Muscle of leg (tissue), 11 donors: Measurements from ENCODE around the gene KIAA1328. TPM values are rescaled to one million over a fixed set of nuclear protein-coding genes. Genes with fewer than 3 reads are reported as not detected.

Experiments used
- DNase-seq: peaks from one replicate; pipeline ENCODE4 v3.0.0; 2013
- H3K27ac ChIP-seq: one replicate; pipeline ENCODE4 v1.5.1; 2013; ENCODE audit warnings: mild to moderate bottlenecking, low read length, control low read depth
- H3K27me3 ChIP-seq: one replicate; pipeline ENCODE4 v1.6.1; 2013; ENCODE audit warnings: low read length; ENCODE audit not compliant: control insufficient read depth, insufficient read depth
- H3K36me3 ChIP-seq: one replicate; pipeline ENCODE4 v1.6.1; 2013; ENCODE audit warnings: low read length; ENCODE audit not compliant: control insufficient read depth, insufficient read depth
- H3K4me1 ChIP-seq: one replicate; pipeline ENCODE4 v1.6.1; 2013; ENCODE audit warnings: low read length; ENCODE audit not compliant: control insufficient read depth, insufficient read depth
- H3K4me3 ChIP-seq: one replicate; pipeline ENCODE4 v1.5.1; 2013; ENCODE audit warnings: low read length, control low read depth
- H3K9me3 ChIP-seq: replicated peaks from 2 replicates; pipeline ENCODE4 v1.6.1; 2013; ENCODE audit warnings: low read depth, low read length; ENCODE audit not compliant: control insufficient read depth
- WGBS: methylation state at CpG from one replicate; pipeline ENCODE4 v1.1.5; 2013; ENCODE audit warnings: missing lambda C conversion rate; ENCODE audit not compliant: insufficient coverage; 5-methylcytosine and 5-hydroxymethylcytosine counted together
- polyA plus RNA-seq, 8 donors: library from polyadenylated mRNA; unstranded; fragments of 120-200 nt; gene quantifications; one replicate each; pipeline versions ENCODE4 v1.2.1 to v1.2.3, GENCODE V29; 2013; ENCODE audit warnings: inconsistent platforms in 1 of 8, low replicate concordance in 1 of 8; ENCODE audit not compliant: insufficient read length in 8 of 8, insufficient read depth in 1 of 8
- total RNA-seq: library from RNA; stranded (reverse); fragments of 120-200 nt; gene quantifications from one replicate; pipeline ENCODE4 v1.2.4, GENCODE V29; 2013

KIAA1328 gene
- total and polyA plus RNA-seq, 9 donors: 5.3 to 11.4 (median 6.1) TPM

GRCh38 chr18:37065254-37065653, 236.3 kb downstream of the KIAA1328 start:
- Histone ChIP-seq H3K9me3 (no peaks in the 10 kb centered on the region), H3K4me3 (no peak overlapping the region), H3K27me3 (no peaks in the 10 kb centered on the region), H3K27ac (no peak overlapping the region), H3K4me1 (no peaks in the 10 kb centered on the region), H3K36me3 (peaks cover 5% of the 10 kb centered on the region)
- no peak for DNase-seq
- WGBS: no CpG with 5 or more reads among the region's 1 CpG

GRCh38 chr18:37084912-37085311, 256.0 kb downstream of the KIAA1328 start:
- no peak for DNase-seq
- Histone ChIP-seq H3K4me3 (no peak overlapping the region), H3K4me1 (no peaks in the 10 kb centered on the region), H3K36me3 (no peaks in the 10 kb centered on the region), H3K9me3 (no peaks in the 10 kb centered on the region), H3K27ac (no peak overlapping the region), H3K27me3 (no peaks in the 10 kb centered on the region)
- WGBS: 80% methylated on average over 3 of the region's 6 CpGs

- Histone ChIP-seq H3K4me1 (no peaks in the 10 kb centered on the region), H3K27ac (no peak overlapping the region), H3K36me3 (no peaks in the 10 kb centered on the region), H3K4me3 (no peak overlapping the region), H3K9me3 (no peaks in the 10 kb centered on the region), H3K27me3 (no peaks in the 10 kb centered on the region)
- WGBS: no CpG with 5 or more reads among the region's 2 CpGs
- DNase-seq: no peak
Measured at GRCh38 chr18:37085362-37085761, 256.4 kb downstream of the KIAA1328 start.

GRCh38 chr18:37107748-37108522, 279.0 kb downstream of the KIAA1328 start:
- H3K9me3 ChIP-seq: peaks cover 10% of the 10 kb centered on the region

GRCh38 chr18:37122877-37123276, 293.9 kb downstream of the KIAA1328 start:
- DNase-seq: no peak
- Histone ChIP-seq H3K4me1 (no peaks in the 10 kb centered on the region), H3K9me3 (no peaks in the 10 kb centered on the region)

More at GRCh38 chr18:37107748-37108522, 279.0 kb downstream of the KIAA1328 start:
- DNase-seq: no peak
- H3K4me3 ChIP-seq: no peak overlapping the region
- WGBS: no CpG with 5 or more reads among the region's 5 CpGs
- no peaks in the 10 kb centered on the region for H3K36me3 ChIP-seq
- H3K27ac ChIP-seq: no peak overlapping the region
- H3K27me3 ChIP-seq: no peaks in the 10 kb centered on the region
- no peaks in the 10 kb centered on the region for H3K4me1 ChIP-seq

GRCh38 chr18:37124516-37124915, 295.6 kb downstream of the KIAA1328 start:
- WGBS: 80% methylated on average over 1 of the region's 2 CpGs
- H3K27ac ChIP-seq: no peak overlapping the region
- H3K4me1 ChIP-seq: no peaks in the 10 kb centered on the region
- H3K4me3 ChIP-seq: no peak overlapping the region
- no peaks in the 10 kb centered on the region for H3K9me3 ChIP-seq
- DNase-seq: no peak
- H3K36me3 ChIP-seq: no peaks in the 10 kb centered on the region
- H3K27me3 ChIP-seq: no peaks in the 10 kb centered on the region

More at GRCh38 chr18:37122877-37123276, 293.9 kb downstream of the KIAA1328 start:
- no peak overlapping the region for H3K4me3 ChIP-seq
- H3K27ac ChIP-seq: no peak overlapping the region
- no peaks in the 10 kb centered on the region for H3K36me3 ChIP-seq
- H3K27me3 ChIP-seq: no peaks in the 10 kb centered on the region

- H3K9me3 ChIP-seq: peaks cover 8% of the 10 kb centered on the region
- no peak overlapping the region for H3K4me3 ChIP-seq
- H3K27ac ChIP-seq: no peak overlapping the region
- H3K4me1 ChIP-seq: no peaks in the 10 kb centered on the region
- no peak for DNase-seq
- no peaks in the 10 kb centered on the region for H3K36me3 ChIP-seq
- no peaks in the 10 kb centered on the region for H3K27me3 ChIP-seq
- no CpG with 5 or more reads among the region's 4 CpGs for WGBS
Measured at GRCh38 chr18:37135177-37135576, 306.2 kb downstream of the KIAA1328 start.

GRCh38 chr18:37138456-37138855, 309.5 kb downstream of the KIAA1328 start:
- DNase-seq: no peak
- Histone ChIP-seq H3K4me3 (no peak overlapping the region), H3K4me1 (no peaks in the 10 kb centered on the region), H3K36me3 (no peaks in the 10 kb centered on the region), H3K9me3 (peaks cover 8% of the 10 kb centered on the region), H3K27me3 (no peaks in the 10 kb centered on the region), H3K27ac (no peak overlapping the region)
- WGBS: no CpG with 5 or more reads among the region's 3 CpGs

GRCh38 chr18:37139876-37140275, 310.9 kb downstream of the KIAA1328 start:
- peaks cover 4% of the 10 kb centered on the region for H3K9me3 ChIP-seq
- H3K4me3 ChIP-seq: no peak overlapping the region
- H3K4me1 ChIP-seq: no peaks in the 10 kb centered on the region
- no peak for DNase-seq
- H3K27me3 ChIP-seq: no peaks in the 10 kb centered on the region
- no CpG with 5 or more reads among the region's 1 CpG for WGBS
- no peaks in the 10 kb centered on the region for H3K36me3 ChIP-seq
- no peak overlapping the region for H3K27ac ChIP-seq

- Histone ChIP-seq H3K9me3 (no peaks in the 10 kb centered on the region), H3K27ac (no peak overlapping the region), H3K36me3 (no peaks in the 10 kb centered on the region), H3K27me3 (no peaks in the 10 kb centered on the region), H3K4me1 (no peaks in the 10 kb centered on the region), H3K4me3 (no peak overlapping the region)
- WGBS: no CpG with 5 or more reads among the region's 4 CpGs
- DNase-seq: no peak
Measured at GRCh38 chr18:37144921-37145320, 316.0 kb downstream of the KIAA1328 start.
